Measurements from ENCODE around the gene SCLY. TPM values are rescaled to one million over a fixed set of nuclear protein-coding genes. Genes with fewer than 3 reads are reported as not detected.
A peak's percentile ranks its signal among the peaks of the same experiment; 100 is the strongest.
"Not testable (repeated sequence)": the region's sequence is repeated elsewhere in the genome, so short reads cannot be mapped to it uniquely, and the experiment has no call there.

SCLY gene
- total RNA-seq, 1 donor from 2014 or later: 109 TPM

GRCh38 chr2:238045575-238045974 is 15.2 kb upstream of the SCLY start:
- Mint-ChIP-seq H3K36me3 (ENCODE audit: low read depth) (peaks cover 52% of the 10 kb centered on the region), H3K9me3 (peaks cover 20% of the 10 kb centered on the region)

DNA sequence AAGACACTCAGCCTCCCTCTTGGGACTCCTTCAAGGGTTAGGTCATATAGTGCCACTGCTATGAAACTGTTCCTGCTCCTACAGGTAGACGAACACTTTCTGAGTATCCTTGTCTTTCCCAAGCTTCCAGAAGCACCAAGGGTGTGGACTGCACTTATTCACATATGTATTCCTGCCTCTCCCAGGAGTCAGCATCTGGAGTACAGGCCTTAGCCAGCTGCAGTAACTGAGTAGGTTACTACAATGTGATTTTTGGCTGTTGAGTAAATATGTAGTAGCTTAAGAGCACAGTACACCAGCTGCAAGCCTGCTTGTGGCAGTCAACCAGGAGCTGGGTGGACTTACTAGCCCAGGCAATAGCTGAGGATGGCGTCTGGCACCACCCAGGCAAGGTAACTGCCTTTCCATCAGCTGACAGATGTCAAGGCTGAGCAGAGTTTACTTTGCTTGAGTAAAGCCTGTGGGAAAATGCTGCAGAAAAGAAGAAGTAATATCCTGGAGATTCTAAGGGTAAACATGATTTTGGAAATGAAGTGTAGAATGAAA is 14.0 kb upstream of the SCLY start:
- DNase-seq (ENCODE audit: low spot score): no peak
- Mint-ChIP-seq H3K27ac (no peak overlapping the region), H3K36me3 (ENCODE audit: low read depth) (peaks cover 44% of the 10 kb centered on the region), H3K9me3 (peaks cover 20% of the 10 kb centered on the region), H3K27me3 (ENCODE audit: insufficient read depth) (no peaks in the 10 kb centered on the region), H3K4me3 (no peak overlapping the region), H3K4me1 (ENCODE audit: low read depth) (peaks cover 5% of the 10 kb centered on the region)
- intact Hi-C loops (cut with micrococcal nuclease): no loop called here

More at GRCh38 chr2:238045575-238045974, 15.2 kb upstream of the SCLY start:
- H3K27ac Mint-ChIP-seq: no peak overlapping the region
- H3K4me1 Mint-ChIP-seq (ENCODE audit: low read depth): peaks cover 14% of the 10 kb centered on the region
- H3K27me3 Mint-ChIP-seq (ENCODE audit: insufficient read depth): no peaks in the 10 kb centered on the region
- intact Hi-C loops (cut with micrococcal nuclease): no loop called here
- no peak for DNase-seq (ENCODE audit: low spot score)
- no peak overlapping the region for H3K4me3 Mint-ChIP-seq

DNA sequence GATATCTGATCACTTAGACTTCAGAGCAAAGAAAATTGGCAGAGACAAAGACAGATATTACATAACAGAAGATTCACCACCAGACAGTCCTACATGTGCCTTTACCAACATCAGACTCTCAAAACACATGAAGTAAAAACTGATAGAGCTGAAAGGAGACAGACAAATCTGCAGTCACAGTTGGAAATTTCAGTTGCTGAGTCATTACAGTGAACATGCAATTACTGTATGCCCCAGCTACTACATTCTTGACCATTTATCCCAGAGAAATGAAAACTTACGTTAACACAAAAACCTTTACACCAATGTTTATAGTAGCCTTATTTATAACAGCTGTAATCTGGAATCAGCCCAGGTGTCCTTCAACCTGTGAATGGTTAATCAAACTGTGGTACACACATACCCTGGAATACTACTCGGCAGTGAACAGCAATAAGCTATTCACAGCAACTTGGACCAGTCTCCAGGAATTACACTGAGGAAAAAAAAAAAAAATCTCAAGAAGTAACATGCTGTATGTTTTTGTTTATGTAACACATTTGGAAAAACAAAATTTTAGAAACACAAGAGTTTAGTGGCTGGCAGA is 7.5 kb upstream of the SCLY start:
- intact Hi-C loops (cut with micrococcal nuclease): no loop called here
- H3K27me3 Mint-ChIP-seq (ENCODE audit: insufficient read depth): peaks cover 7% of the 10 kb centered on the region
- H3K27ac Mint-ChIP-seq: no peak overlapping the region
- H3K36me3 Mint-ChIP-seq (ENCODE audit: low read depth): peaks cover 7% of the 10 kb centered on the region
- no peak for DNase-seq (ENCODE audit: low spot score)
- H3K9me3 Mint-ChIP-seq: peaks cover 6% of the 10 kb centered on the region
- peaks cover 10% of the 10 kb centered on the region for H3K4me1 Mint-ChIP-seq (ENCODE audit: low read depth)
- H3K4me3 Mint-ChIP-seq: no peak overlapping the region

GRCh38 chr2:238055841-238056240 is 5.0 kb upstream of the SCLY start:
- intact Hi-C loops (cut with micrococcal nuclease): no loop called here
- Mint-ChIP-seq H3K4me1 (ENCODE audit: low read depth) (peaks cover 24% of the 10 kb centered on the region), H3K4me3 (no peak overlapping the region), H3K27me3 (ENCODE audit: insufficient read depth) (peaks cover 7% of the 10 kb centered on the region), H3K36me3 (ENCODE audit: low read depth) (peaks cover 7% of the 10 kb centered on the region), H3K27ac (no peak overlapping the region), H3K9me3 (no peaks in the 10 kb centered on the region)
- DNase-seq (ENCODE audit: low spot score): no peak

DNA sequence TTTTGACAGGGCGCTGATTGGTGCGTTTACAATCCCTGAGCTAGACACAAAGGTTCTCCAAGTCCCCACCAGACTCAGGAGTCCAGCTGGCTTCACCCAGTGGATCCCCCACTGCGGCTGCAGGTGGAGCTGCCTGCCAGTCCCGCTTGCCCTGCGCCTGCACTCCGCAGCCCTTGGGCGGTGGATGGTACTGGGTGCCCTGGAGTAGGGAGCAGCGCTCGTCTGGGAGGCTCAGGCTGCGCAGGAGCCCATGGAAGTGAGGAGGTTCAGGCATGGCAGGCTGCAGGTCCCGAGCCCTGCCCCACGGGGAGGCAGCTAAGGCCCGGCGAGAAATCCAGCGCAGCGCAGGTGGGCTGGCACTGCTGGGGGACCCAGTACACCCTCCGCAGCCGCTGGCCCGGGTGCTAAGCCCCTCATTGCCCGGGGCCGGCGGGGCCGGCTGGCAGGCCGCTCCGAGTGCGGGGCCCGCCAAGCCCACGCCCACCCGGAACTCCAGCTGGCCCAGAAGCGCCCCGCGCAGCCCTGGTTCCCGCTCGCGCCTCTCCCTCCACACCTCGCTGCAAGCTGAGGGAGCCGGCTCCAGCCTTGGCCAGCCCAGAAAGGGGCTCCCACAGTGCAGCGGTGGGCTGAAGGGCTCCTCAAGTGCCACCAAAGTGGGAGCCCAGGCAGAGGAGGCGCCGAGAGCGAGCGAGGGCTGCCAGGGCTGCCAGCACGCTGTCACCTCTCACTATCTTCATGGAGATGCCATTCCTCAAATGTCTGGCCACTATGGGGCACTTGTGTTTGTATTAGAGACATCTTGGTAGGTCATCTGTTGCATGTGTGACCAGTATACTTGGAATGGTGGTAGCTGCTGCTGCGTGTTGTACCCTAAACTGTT is 2.9 kb upstream of the SCLY start:
- H3K36me3 Mint-ChIP-seq (ENCODE audit: low read depth): peaks cover 14% of the 10 kb centered on the region
- H3K27me3 Mint-ChIP-seq (ENCODE audit: insufficient read depth); DNase-seq (ENCODE audit: low spot score); H3K27ac Mint-ChIP-seq; H3K9me3 Mint-ChIP-seq; intact Hi-C loops (cut with micrococcal nuclease); H3K4me3 Mint-ChIP-seq: not testable (repeated sequence)
- H3K4me1 Mint-ChIP-seq (ENCODE audit: low read depth): peaks cover 40% of the 10 kb centered on the region

- intact Hi-C loops (cut with micrococcal nuclease): no loop called here
- H3K4me3 Mint-ChIP-seq: peak overlapping the region; percentile 90
- H3K9me3 Mint-ChIP-seq: no peaks in the 10 kb centered on the region
- DNase-seq (ENCODE audit: low spot score): no peak
- no peak overlapping the region for H3K27ac Mint-ChIP-seq
- H3K36me3 Mint-ChIP-seq (ENCODE audit: low read depth): peaks cover 17% of the 10 kb centered on the region
- peaks cover 56% of the 10 kb centered on the region for H3K4me1 Mint-ChIP-seq (ENCODE audit: low read depth)
- H3K27me3 Mint-ChIP-seq (ENCODE audit: insufficient read depth): peaks cover 7% of the 10 kb centered on the region
Observed at GRCh38 chr2:238059505-238059904, 1.3 kb upstream of the SCLY start.

GRCh38 chr2:238060096-238060541 is 682 bp upstream of the SCLY start:
- Mint-ChIP-seq H3K27me3 (ENCODE audit: insufficient read depth) (peaks cover 7% of the 10 kb centered on the region), H3K9me3 (no peaks in the 10 kb centered on the region), H3K36me3 (ENCODE audit: low read depth) (peaks cover 21% of the 10 kb centered on the region), H3K27ac (peak overlapping the region; percentile 86), H3K4me1 (ENCODE audit: low read depth) (peaks cover 61% of the 10 kb centered on the region), H3K4me3 (peak overlapping the region; percentile 90)
- DNase-seq (ENCODE audit: low spot score): no peak
- intact Hi-C loops (cut with micrococcal nuclease): loop anchor here (1.0 to 5.0 kb wide), 9 partner anchors 35 to 387 kb away; partner anchors contain the start of genes HES6, ILKAP, PER2 and RAMP1

- Mint-ChIP-seq H3K27me3 (ENCODE audit: insufficient read depth) (peaks cover 3% of the 10 kb centered on the region), H3K36me3 (ENCODE audit: low read depth) (peaks cover 34% of the 10 kb centered on the region), H3K4me1 (ENCODE audit: low read depth) (peaks cover 65% of the 10 kb centered on the region), H3K9me3 (peaks cover 7% of the 10 kb centered on the region), H3K4me3 (peak overlapping the region; percentile 90), H3K27ac (peak overlapping the region; percentile 91)
- no peak for DNase-seq (ENCODE audit: low spot score)
- intact Hi-C loops (cut with micrococcal nuclease): loop anchor here (1.0 to 5.0 kb wide), 6 partner anchors 37 to 389 kb away; partner anchors contain the start of gene RAMP1
Observed at GRCh38 chr2:238061315-238062202, 758 bp downstream of the SCLY start.

DNA sequence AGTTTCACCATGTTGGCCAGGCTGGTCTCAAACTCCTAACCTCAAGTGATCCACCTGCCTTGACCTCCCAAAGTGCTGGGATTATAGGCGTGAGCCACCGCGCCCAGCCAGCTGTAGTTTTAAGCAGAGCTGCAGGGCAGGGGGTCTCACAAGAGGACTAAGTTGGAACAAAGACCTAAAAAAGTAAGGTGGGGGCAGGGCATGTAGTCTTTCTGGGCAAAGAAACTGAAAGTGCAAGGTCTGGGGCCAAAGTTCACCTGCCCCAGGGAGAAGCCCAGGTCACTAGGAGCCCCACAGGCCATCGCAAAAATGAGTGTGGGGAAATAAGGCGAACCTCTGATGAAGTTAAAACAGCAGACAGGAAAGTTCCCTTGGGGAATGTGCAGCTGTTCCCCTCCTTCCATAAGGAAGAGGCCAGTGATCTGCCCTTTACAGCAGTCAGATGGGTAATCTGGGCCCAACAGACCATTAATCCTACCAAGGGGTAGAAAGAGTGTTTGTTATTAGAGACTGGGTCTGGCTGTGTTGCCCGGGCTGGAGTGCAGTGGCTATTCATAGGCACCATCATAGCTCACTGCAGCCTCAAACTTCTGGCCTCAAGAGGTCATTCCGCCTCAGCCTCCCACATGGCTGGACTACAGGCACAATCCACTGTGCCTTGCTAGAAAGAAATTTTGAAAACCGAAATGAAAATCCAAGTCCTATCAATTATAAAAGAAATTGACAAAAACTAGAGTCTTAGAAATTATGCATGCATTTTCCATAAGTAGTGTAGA is 2.8 kb downstream of the SCLY start:
- peak overlapping the region; percentile 90 for H3K4me3 Mint-ChIP-seq

DNA sequence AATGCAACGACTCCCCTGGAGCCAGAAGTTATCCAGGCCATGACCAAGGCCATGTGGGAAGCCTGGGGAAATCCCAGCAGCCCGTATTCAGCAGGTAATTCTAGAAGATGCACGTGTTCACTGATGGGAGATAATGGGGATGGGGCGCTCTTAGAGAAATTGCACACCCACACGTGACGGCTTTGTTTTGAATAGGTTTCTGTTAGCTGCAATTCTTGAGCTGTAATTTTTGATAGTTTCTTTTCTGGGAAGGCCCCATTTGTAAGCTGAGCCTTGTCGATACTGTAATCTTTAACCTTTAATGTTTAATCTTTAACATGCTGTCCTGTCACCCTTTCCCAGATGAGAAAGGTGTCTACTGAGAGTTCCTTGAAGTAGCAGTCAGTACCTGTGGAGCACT is 3.6 kb downstream of the SCLY start:
- H3K4me3 Mint-ChIP-seq: peak overlapping the region; percentile 17

More for the DNA sequence above, 2.8 kb downstream of the SCLY start:
- intact Hi-C loops (cut with micrococcal nuclease): loop anchor here (5.0 kb wide), 1 partner anchor 371 kb away; no protein-coding TSS in a partner anchor
- H3K27me3 Mint-ChIP-seq (ENCODE audit: insufficient read depth): no peaks in the 10 kb centered on the region
- H3K4me1 Mint-ChIP-seq (ENCODE audit: low read depth): peaks cover 79% of the 10 kb centered on the region
- H3K27ac Mint-ChIP-seq: peak overlapping the region; percentile 40
- no peak for DNase-seq (ENCODE audit: low spot score)
- peaks cover 53% of the 10 kb centered on the region for H3K36me3 Mint-ChIP-seq (ENCODE audit: low read depth)
- peaks cover 17% of the 10 kb centered on the region for H3K9me3 Mint-ChIP-seq

GRCh38 chr2:238065071-238065846 is 4.5 kb downstream of the SCLY start:
- H3K27me3 Mint-ChIP-seq (ENCODE audit: insufficient read depth): no peaks in the 10 kb centered on the region
- peaks cover 80% of the 10 kb centered on the region for H3K4me1 Mint-ChIP-seq (ENCODE audit: low read depth)
- H3K9me3 Mint-ChIP-seq: peaks cover 17% of the 10 kb centered on the region
- H3K4me3 Mint-ChIP-seq: peak overlapping the region; percentile 1
- DNase-seq (ENCODE audit: low spot score): no peak
- H3K36me3 Mint-ChIP-seq (ENCODE audit: low read depth): peaks cover 61% of the 10 kb centered on the region
- intact Hi-C loops (cut with micrococcal nuclease): no loop called here
- H3K27ac Mint-ChIP-seq: no peak overlapping the region

More for the DNA sequence above, 3.6 kb downstream of the SCLY start:
- intact Hi-C loops (cut with micrococcal nuclease): loop anchor here (5.0 kb wide), 1 partner anchor 372 kb away; no protein-coding TSS in a partner anchor
- Mint-ChIP-seq H3K9me3 (peaks cover 17% of the 10 kb centered on the region), H3K27ac (peak overlapping the region; percentile 21), H3K27me3 (ENCODE audit: insufficient read depth) (no peaks in the 10 kb centered on the region), H3K36me3 (ENCODE audit: low read depth) (peaks cover 56% of the 10 kb centered on the region), H3K4me1 (ENCODE audit: low read depth) (peaks cover 82% of the 10 kb centered on the region)
- no peak for DNase-seq (ENCODE audit: low spot score)

Data from activated T-helper 1 cell treated with anti-CD3 and anti-CD28 coated beads, Interleukin-12 subunit alpha, Interleukin-12 subunit beta, Interleukin-2, Interleukin-4 antibody, amounts not matched to agents 30 ng/mL and 10 ng/mL and 1 ng/mL, durations not matched to agents 14 hours and 24 hours and 36 hours (primary cell).